OCI-LY1 (cell line): ENCODE results near the gene LRRC74A.

Experiments
- EZH2 ChIP-seq: fragments of 200-600 bp; sonication (generic), shearing (Covaris generic); IDR thresholded peaks from 2 replicates; pipeline ENCODE4 v1.8.0; 2017; ENCODE audit warnings: borderline replicate concordance, mixed run types, mild to moderate bottlenecking, antibody characterized with exemption, low read length, moderate library complexity, mixed read lengths
- TF ChIP-seq, protein P1 (sequence below): fragments of 200-600 bp; sonication (generic), shearing (Covaris generic); IDR thresholded peaks from 2 replicates; pipeline ENCODE4 v1.5.1; 2017; ENCODE audit warnings: mild to moderate bottlenecking, antibody characterized with exemption, low read length, moderate library complexity, mixed read lengths

DNA sequence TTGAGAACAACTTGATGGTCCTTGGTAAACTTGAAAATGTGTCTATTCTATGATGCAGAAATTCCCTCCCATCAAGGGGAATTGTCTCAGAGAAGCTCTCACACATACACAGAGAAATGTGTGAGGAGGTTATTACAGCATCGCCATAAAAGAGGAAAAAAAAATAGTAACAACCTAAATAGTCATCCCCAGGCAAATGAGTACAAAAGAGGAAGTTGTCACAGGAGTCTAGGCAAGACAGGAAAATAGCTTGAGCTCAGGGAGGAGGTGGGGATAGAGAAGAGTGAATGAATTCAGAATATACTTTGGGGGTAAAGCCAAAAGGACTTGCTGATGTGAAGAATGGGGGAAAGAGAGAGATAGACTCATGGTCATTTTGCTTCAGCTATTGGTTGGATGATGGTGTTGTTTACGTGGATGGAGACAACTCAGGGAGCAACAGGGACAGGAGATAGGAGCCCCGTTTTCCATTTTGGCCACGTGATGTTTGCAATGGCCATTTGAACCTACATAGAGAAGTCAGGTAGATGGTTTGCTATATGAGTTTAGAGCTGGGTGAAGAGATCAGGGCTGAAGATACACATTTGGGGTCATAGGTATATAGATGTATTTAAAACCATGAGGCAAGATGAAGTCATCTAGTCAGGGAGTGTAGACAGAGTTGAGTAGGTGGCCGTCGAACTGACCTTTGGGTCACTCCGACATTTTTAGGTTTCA, 20.3 kb downstream of the LRRC74A start:
- no peak for TF ChIP-seq EZH2
- TF ChIP-seq, protein P1, sequence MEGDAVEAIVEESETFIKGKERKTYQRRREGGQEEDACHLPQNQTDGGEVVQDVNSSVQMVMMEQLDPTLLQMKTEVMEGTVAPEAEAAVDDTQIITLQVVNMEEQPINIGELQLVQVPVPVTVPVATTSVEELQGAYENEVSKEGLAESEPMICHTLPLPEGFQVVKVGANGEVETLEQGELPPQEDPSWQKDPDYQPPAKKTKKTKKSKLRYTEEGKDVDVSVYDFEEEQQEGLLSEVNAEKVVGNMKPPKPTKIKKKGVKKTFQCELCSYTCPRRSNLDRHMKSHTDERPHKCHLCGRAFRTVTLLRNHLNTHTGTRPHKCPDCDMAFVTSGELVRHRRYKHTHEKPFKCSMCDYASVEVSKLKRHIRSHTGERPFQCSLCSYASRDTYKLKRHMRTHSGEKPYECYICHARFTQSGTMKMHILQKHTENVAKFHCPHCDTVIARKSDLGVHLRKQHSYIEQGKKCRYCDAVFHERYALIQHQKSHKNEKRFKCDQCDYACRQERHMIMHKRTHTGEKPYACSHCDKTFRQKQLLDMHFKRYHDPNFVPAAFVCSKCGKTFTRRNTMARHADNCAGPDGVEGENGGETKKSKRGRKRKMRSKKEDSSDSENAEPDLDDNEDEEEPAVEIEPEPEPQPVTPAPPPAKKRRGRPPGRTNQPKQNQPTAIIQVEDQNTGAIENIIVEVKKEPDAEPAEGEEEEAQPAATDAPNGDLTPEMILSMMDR: no peak
